Trophoblast cell (in vitro differentiated cells and primary cell): ENCODE results near the gene DAW1.
A peak's percentile ranks its signal among the peaks of the same experiment; 100 is the strongest.

Experiments used
- DNase-seq, 2 donors: peaks; one replicate each; pipeline ENCODE4 v3.0.0-alpha.2; 2016
- H2AFZ ChIP-seq: 2 replicates; pipeline ENCODE4 v1.6.1; 2013; ENCODE audit warnings: low read length, moderate library complexity, mild to moderate bottlenecking; ENCODE audit not compliant: insufficient read depth, poor library complexity
- H2AK5ac ChIP-seq: 2 replicates; pipeline ENCODE4 v1.6.1; 2013; ENCODE audit warnings: mild to moderate bottlenecking, low read length
- H2BK120ac ChIP-seq: 2 replicates; pipeline ENCODE4 v1.6.1; 2013; ENCODE audit warnings: low read length, mild to moderate bottlenecking, moderate library complexity; ENCODE audit not compliant: insufficient read depth, poor library complexity
- H2BK12ac ChIP-seq: 2 replicates; pipeline ENCODE4 v1.6.1; 2013; ENCODE audit warnings: mild to moderate bottlenecking, low read length, moderate library complexity
- H2BK5ac ChIP-seq: 2 replicates; pipeline ENCODE4 v1.6.1; 2013; ENCODE audit warnings: low read length, low read depth, moderate library complexity, mild to moderate bottlenecking; ENCODE audit not compliant: poor library complexity
- H3K14ac ChIP-seq: 2 replicates; pipeline ENCODE4 v1.6.1; 2013; ENCODE audit warnings: mild to moderate bottlenecking, low read length
- H3K18ac ChIP-seq: 2 replicates; pipeline ENCODE4 v1.6.1; 2013; ENCODE audit warnings: mild to moderate bottlenecking, low read length
- H3K23ac ChIP-seq: 2 replicates; pipeline ENCODE4 v1.6.1; 2013; ENCODE audit warnings: low read length
- H3K27ac ChIP-seq: 2 replicates; pipeline ENCODE4 v1.5.1; 2013; ENCODE audit warnings: low read depth, mild to moderate bottlenecking, inconsistent platforms, low read length, moderate library complexity
- H3K27me3 ChIP-seq: 2 replicates; pipeline ENCODE4 v1.6.1; 2013; ENCODE audit warnings: inconsistent platforms, mild to moderate bottlenecking, low read length, moderate library complexity; ENCODE audit not compliant: insufficient read depth
- H3K36me3 ChIP-seq, 2 experiments: 1 replicate in 1 of 2; 2 replicates in 1 of 2; pipeline ENCODE4 v1.6.1; 2013; ENCODE audit warnings: low read length in 2 of 2, mild to moderate bottlenecking in 2 of 2, moderate library complexity in 1 of 2; ENCODE audit not compliant: insufficient read depth in 2 of 2, control insufficient read depth in 1 of 2
- H3K4ac ChIP-seq: 2 replicates; pipeline ENCODE4 v1.6.1; 2013; ENCODE audit warnings: low read depth, mild to moderate bottlenecking, low read length, moderate library complexity
- H3K4me1 ChIP-seq, 2 experiments: 1 replicate in 1 of 2; 2 replicates in 1 of 2; pipeline ENCODE4 v1.6.1; 2013; ENCODE audit warnings: low read length in 2 of 2, mild to moderate bottlenecking in 2 of 2, moderate library complexity in 1 of 2; ENCODE audit not compliant: insufficient read depth in 2 of 2, control insufficient read depth in 1 of 2
- H3K4me2 ChIP-seq: 2 replicates; pipeline ENCODE4 v1.6.1; 2013; ENCODE audit warnings: inconsistent platforms, mild to moderate bottlenecking, low read length, moderate library complexity
- H3K4me3 ChIP-seq: 2 replicates; pipeline ENCODE4 v1.5.1; 2013; ENCODE audit warnings: mild to moderate bottlenecking, low read depth, low read length, inconsistent platforms
- H3K79me1 ChIP-seq: one replicate; pipeline ENCODE4 v1.6.1; 2013; ENCODE audit warnings: low read length
- H3K79me2 ChIP-seq: 2 replicates; pipeline ENCODE4 v1.6.1; 2013; ENCODE audit warnings: low read length, mild to moderate bottlenecking; ENCODE audit not compliant: control insufficient read depth, insufficient read depth, poor library complexity
- H3K9ac ChIP-seq: 2 replicates; pipeline ENCODE4 v1.6.1; 2013; ENCODE audit warnings: mild to moderate bottlenecking, low read length
- H3K9me3 ChIP-seq: 2 replicates; pipeline ENCODE4 v1.6.1; 2013; ENCODE audit warnings: low read depth, mild to moderate bottlenecking, control low read depth, inconsistent platforms, low read length; ENCODE audit not compliant: insufficient read depth
- H4K12ac ChIP-seq: 2 replicates; pipeline ENCODE4 v1.6.1; 2013; ENCODE audit warnings: low read depth, mild to moderate bottlenecking, low read length, moderate library complexity
- H4K8ac ChIP-seq: 2 replicates; pipeline ENCODE4 v1.6.1; 2013; ENCODE audit warnings: low read depth, mild to moderate bottlenecking, low read length, moderate library complexity
- H4K91ac ChIP-seq: one replicate; pipeline ENCODE4 v1.6.1; 2013; ENCODE audit warnings: low read depth, mild to moderate bottlenecking, low read length, moderate library complexity
- WGBS: extraction: QIAGEN DNeasy Blood & Tissue Kit; methylation state at CpG from one replicate; pipeline ENCODE4 v1.1.7; 2013; ENCODE audit warnings: missing lambda C conversion rate; ENCODE audit not compliant: insufficient read length, insufficient coverage; ENCODE audit errors: extremely low coverage; 5-methylcytosine and 5-hydroxymethylcytosine counted together

The DAW1 gene

GRCh38 chr2:227864161-227864756 is 7.2 kb upstream of the DAW1 start:
- Histone ChIP-seq H3K14ac (no peak overlapping the region), H2BK120ac (no peak overlapping the region), H2BK5ac (no peak overlapping the region), H2AK5ac (no peak overlapping the region), H4K91ac (no peak overlapping the region), H3K9ac (no peak overlapping the region), H4K8ac (no peak overlapping the region), H3K4me2 (no peak overlapping the region), H3K27ac (no peak overlapping the region), H3K4me3 (no peak overlapping the region), H2BK12ac (no peak overlapping the region), H3K23ac (no peak overlapping the region), H3K79me2 (no peaks in the 10 kb centered on the region), H4K12ac (no peak overlapping the region), H3K4ac (no peak overlapping the region), H3K4me1 (peaks cover 10 to 11% of the 10 kb centered on the region in 2 experiments), H3K79me1 (peaks cover 5% of the 10 kb centered on the region), H3K27me3 (no peaks in the 10 kb centered on the region), H3K18ac (no peak overlapping the region), H3K9me3 (no peaks in the 10 kb centered on the region), H2AFZ (no peak overlapping the region), H3K36me3 (no peaks in the 10 kb centered on the region)
- DNase-seq: peak; percentile 66 to 89
- no CpG with 5 or more reads among the region's 9 CpGs for WGBS

- H3K9ac ChIP-seq: no peak overlapping the region
- no peaks in the 10 kb centered on the region for H3K9me3 ChIP-seq
- WGBS: no CpG with 5 or more reads among the region's 4 CpGs
- H2BK12ac ChIP-seq: no peak overlapping the region
- H2BK5ac ChIP-seq: no peak overlapping the region
- H3K4me1 ChIP-seq: peaks cover 14 to 15% of the 10 kb centered on the region in 2 experiments
- H4K12ac ChIP-seq: no peak overlapping the region
- H3K36me3 ChIP-seq: no peaks in the 10 kb centered on the region
- peaks cover 8% of the 10 kb centered on the region for H3K79me1 ChIP-seq
- no peak overlapping the region for H3K18ac ChIP-seq
- H3K4ac ChIP-seq: no peak overlapping the region
- no peak overlapping the region for H3K23ac ChIP-seq
- no peak overlapping the region for H4K8ac ChIP-seq
- no peak overlapping the region for H3K14ac ChIP-seq
- no peak overlapping the region for H4K91ac ChIP-seq
- no peak overlapping the region for H3K27ac ChIP-seq
- H3K4me2 ChIP-seq: no peak overlapping the region
- no peaks in the 10 kb centered on the region for H3K27me3 ChIP-seq
- peaks cover 1% of the 10 kb centered on the region for H3K79me2 ChIP-seq
- H2AK5ac ChIP-seq: no peak overlapping the region
- no peak overlapping the region for H2AFZ ChIP-seq
- DNase-seq: no peak
- no peak overlapping the region for H2BK120ac ChIP-seq
- H3K4me3 ChIP-seq: no peak overlapping the region
These were observed 6.1 kb upstream of the DAW1 start for GRCh38 chr2:227865291-227865690.

- Histone ChIP-seq H4K8ac (no peak overlapping the region), H3K9me3 (no peaks in the 10 kb centered on the region), H3K79me2 (peaks cover 2% of the 10 kb centered on the region), H3K79me1 (peaks cover 15% of the 10 kb centered on the region), H4K91ac (no peak overlapping the region), H3K4ac (no peak overlapping the region), H2AK5ac (no peak overlapping the region), H3K27ac (no peak overlapping the region), H2BK120ac (no peak overlapping the region), H3K18ac (no peak overlapping the region), H3K4me3 (no peak overlapping the region), H4K12ac (no peak overlapping the region), H3K23ac (no peak overlapping the region), H3K27me3 (no peaks in the 10 kb centered on the region), H2BK12ac (no peak overlapping the region), H3K4me2 (no peak overlapping the region), H3K36me3 (no peaks in the 10 kb centered on the region), H3K14ac (no peak overlapping the region), H3K4me1 (peaks cover 22 to 24% of the 10 kb centered on the region in 2 experiments), H2AFZ (no peak overlapping the region), H3K9ac (no peak overlapping the region), H2BK5ac (no peak overlapping the region)
- WGBS: no CpG with 5 or more reads among the region's 2 CpGs
- peak; percentile 62 to 87 for DNase-seq
These were observed 4.0 kb upstream of the DAW1 start for GRCh38 chr2:227867386-227867785.

- no peaks in the 10 kb centered on the region for H3K9me3 ChIP-seq
- H3K36me3 ChIP-seq: no peaks in the 10 kb centered on the region
- peak overlapping the region; percentile 38 for H3K4me3 ChIP-seq
- peaks cover 12 to 13% of the 10 kb centered on the region in 2 experiments for H3K4me1 ChIP-seq
- peak; percentile 91 to 99 for DNase-seq
- no peak overlapping the region for H3K4ac ChIP-seq
- no peak overlapping the region for H4K91ac ChIP-seq
- H3K79me1 ChIP-seq: peaks cover 10% of the 10 kb centered on the region
- H3K14ac ChIP-seq: peak overlapping the region; percentile 38
- H2BK120ac ChIP-seq: peak overlapping the region; percentile 19
- H3K27ac ChIP-seq: peak overlapping the region; percentile 83
- peak overlapping the region; percentile 82 for H2AFZ ChIP-seq
- H3K9ac ChIP-seq: no peak overlapping the region
- H3K18ac ChIP-seq: peak overlapping the region; percentile 48
- H3K4me2 ChIP-seq: peak overlapping the region; percentile 74
- peak overlapping the region; percentile 24 for H2BK5ac ChIP-seq
- H4K12ac ChIP-seq: no peak overlapping the region
- WGBS: no CpG with 5 or more reads among the region's 13 CpGs
- peaks cover 2% of the 10 kb centered on the region for H3K79me2 ChIP-seq
- peak overlapping the region; percentile 25 for H2BK12ac ChIP-seq
- no peaks in the 10 kb centered on the region for H3K27me3 ChIP-seq
- H4K8ac ChIP-seq: peak overlapping the region; percentile 14
- no peak overlapping the region for H3K23ac ChIP-seq
- H2AK5ac ChIP-seq: no peak overlapping the region
These were observed 589 bp upstream of the DAW1 start for GRCh38 chr2:227870710-227871374.
